ENCODE measurements around the gene SMIM35. TPM values are rescaled to one million over a fixed set of nuclear protein-coding genes. Genes with fewer than 3 reads are reported as not detected.

Gene SMIM35
- total RNA-seq, 1 experiment from 2014 or later, result not detected

GRCh38 chr11:118111744-118112035, 24.9 kb upstream of the SMIM35 start:
- in situ Hi-C loops (cut with HindIII; ENCODE audit: low sequenced_read_pairs), result no loop called here
- no peak for DNase-seq (ENCODE audit: low spot score)

- in situ Hi-C loops (cut with HindIII; ENCODE audit: low sequenced_read_pairs), result no loop called here
- no peak for DNase-seq (ENCODE audit: low spot score)
Measured at GRCh38 chr11:118111019-118111743, 24.4 kb upstream of the SMIM35 start.

GRCh38 chr11:118109231-118109630, 22.5 kb upstream of the SMIM35 start:
- in situ Hi-C loops (cut with HindIII; ENCODE audit: low sequenced_read_pairs), result no loop called here
- DNase-seq (ENCODE audit: low spot score), result no peak

- DNase-seq (ENCODE audit: low spot score), result no peak
- in situ Hi-C loops (cut with HindIII; ENCODE audit: low sequenced_read_pairs), result no loop called here
Measured at GRCh38 chr11:118108513-118108912, 21.8 kb upstream of the SMIM35 start.

- in situ Hi-C loops (cut with HindIII; ENCODE audit: low sequenced_read_pairs), result no loop called here
- no peak for DNase-seq (ENCODE audit: low spot score)
Measured at GRCh38 chr11:118106789-118107335, 20.1 kb upstream of the SMIM35 start.

- DNase-seq (ENCODE audit: low spot score), result no peak
- in situ Hi-C loops (cut with HindIII; ENCODE audit: low sequenced_read_pairs), result no loop called here
Measured at GRCh38 chr11:118105657-118106305, 19.0 kb upstream of the SMIM35 start.

- in situ Hi-C loops (cut with HindIII; ENCODE audit: low sequenced_read_pairs), result no loop called here
- DNase-seq (ENCODE audit: low spot score), result no peak
Measured at GRCh38 chr11:118104491-118104890, 17.7 kb upstream of the SMIM35 start.

GRCh38 chr11:118102721-118103261, 16.0 kb upstream of the SMIM35 start:
- no peak for DNase-seq (ENCODE audit: low spot score)
- in situ Hi-C loops (cut with HindIII; ENCODE audit: low sequenced_read_pairs), result no loop called here

GRCh38 chr11:118100691-118101232, 14.0 kb upstream of the SMIM35 start:
- no peak for DNase-seq (ENCODE audit: low spot score)
- in situ Hi-C loops (cut with HindIII; ENCODE audit: low sequenced_read_pairs), result no loop called here

GRCh38 chr11:118099838-118100556, 13.2 kb upstream of the SMIM35 start:
- in situ Hi-C loops (cut with HindIII; ENCODE audit: low sequenced_read_pairs), result no loop called here

GRCh38 chr11:118098996-118099837, 12.5 kb upstream of the SMIM35 start:
- in situ Hi-C loops (cut with HindIII; ENCODE audit: low sequenced_read_pairs), result no loop called here
- no peak for DNase-seq (ENCODE audit: low spot score)

More at GRCh38 chr11:118099838-118100556, 13.2 kb upstream of the SMIM35 start:
- DNase-seq (ENCODE audit: low spot score), result no peak

- DNase-seq (ENCODE audit: low spot score), result no peak
- in situ Hi-C loops (cut with HindIII; ENCODE audit: low sequenced_read_pairs), result no loop called here
Measured at GRCh38 chr11:118095967-118096367, 9.2 kb upstream of the SMIM35 start.

- in situ Hi-C loops (cut with HindIII; ENCODE audit: low sequenced_read_pairs), result no loop called here
- no peak for DNase-seq (ENCODE audit: low spot score)
Measured at GRCh38 chr11:118095493-118095892, 8.7 kb upstream of the SMIM35 start.

GRCh38 chr11:118092907-118093571, 6.3 kb upstream of the SMIM35 start:
- in situ Hi-C loops (cut with HindIII; ENCODE audit: low sequenced_read_pairs), result no loop called here
- no peak for DNase-seq (ENCODE audit: low spot score)

- DNase-seq (ENCODE audit: low spot score), result no peak
- in situ Hi-C loops (cut with HindIII; ENCODE audit: low sequenced_read_pairs), result no loop called here
Measured at GRCh38 chr11:118091690-118092089, 4.9 kb upstream of the SMIM35 start.

GRCh38 chr11:118090545-118091162, 3.9 kb upstream of the SMIM35 start:
- in situ Hi-C loops (cut with HindIII; ENCODE audit: low sequenced_read_pairs), result no loop called here
- no peak for DNase-seq (ENCODE audit: low spot score)

GRCh38 chr11:118088531-118088930, 1.8 kb upstream of the SMIM35 start:
- in situ Hi-C loops (cut with HindIII; ENCODE audit: low sequenced_read_pairs), result no loop called here
- no peak for DNase-seq (ENCODE audit: low spot score)

- in situ Hi-C loops (cut with HindIII; ENCODE audit: low sequenced_read_pairs), result no loop called here
- DNase-seq (ENCODE audit: low spot score), result no peak
Measured at GRCh38 chr11:118087931-118088330, 1.2 kb upstream of the SMIM35 start.

Measured in G401 (cell line).